Head of caudate nucleus (tissue), 42 donors: Measurements from ENCODE around the gene TNFRSF11A.

Source experiments
- DNase-seq, 42 donors: peaks; one replicate each; pipeline versions ENCODE4 v3.0.0 to v3.0.0-alpha.2; 2020 to 2021; ENCODE audit warnings: mixed read lengths in 7 of 42
- intact Hi-C: fragments of 100-400 bp; cut with DNase I; formaldehyde crosslinking; loops from one replicate; pipeline ENCODE4 v1.15.0; 2022

The TNFRSF11A gene

DNA sequence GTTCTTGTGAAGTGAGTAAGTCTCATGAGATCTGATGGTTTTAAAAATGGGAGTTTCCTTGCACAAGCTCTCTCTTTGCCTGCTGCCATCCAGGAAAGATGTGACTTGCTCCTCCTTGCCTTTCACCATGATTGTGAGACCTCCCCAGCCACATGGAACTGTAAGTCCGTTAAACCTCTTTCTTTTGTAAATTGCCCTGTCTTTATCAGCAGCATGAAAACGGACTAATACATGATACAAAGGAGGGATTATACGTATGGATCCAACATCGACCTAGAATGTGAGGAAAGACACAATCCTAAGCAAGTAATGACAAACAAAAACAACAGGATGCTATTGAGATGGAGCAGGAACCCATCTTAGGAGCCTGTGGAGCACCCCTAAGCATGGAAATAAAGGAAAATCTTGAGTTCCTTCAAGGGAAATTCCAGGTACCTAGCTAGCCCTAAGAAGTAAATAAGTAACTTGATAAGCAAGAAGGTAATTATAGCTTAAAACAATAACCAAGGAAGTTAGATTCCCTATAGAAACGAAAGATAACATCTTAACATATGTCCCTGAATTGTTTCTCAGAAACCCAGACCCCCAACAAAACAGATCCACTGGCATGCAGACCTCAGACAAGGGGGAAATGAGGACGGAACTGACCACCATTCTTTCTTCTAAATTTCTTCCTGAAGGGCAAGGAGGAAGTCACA, 1.5 kb upstream of the TNFRSF11A start:
- intact Hi-C loops, result no loop called here

GRCh38 chr18:62324181-62324828, 805 bp upstream of the TNFRSF11A start:
- DNase-seq, result no peak
- intact Hi-C loops, result no loop called here

More for the DNA sequence above, 1.5 kb upstream of the TNFRSF11A start:
- no peak for DNase-seq

- DNase-seq, result peak in 5 of 42 donors; percentile 6 to 37 (median 16)
- intact Hi-C loops, result no loop called here
These were observed 916 bp downstream of the TNFRSF11A start for GRCh38 chr18:62325806-62326645.

- DNase-seq, result no peak
- intact Hi-C loops, result no loop called here
These were observed 1.7 kb downstream of the TNFRSF11A start for GRCh38 chr18:62326646-62327348.

GRCh38 chr18:62327977-62328376, 2.9 kb downstream of the TNFRSF11A start:
- intact Hi-C loops, result no loop called here
- DNase-seq, result no peak

DNA sequence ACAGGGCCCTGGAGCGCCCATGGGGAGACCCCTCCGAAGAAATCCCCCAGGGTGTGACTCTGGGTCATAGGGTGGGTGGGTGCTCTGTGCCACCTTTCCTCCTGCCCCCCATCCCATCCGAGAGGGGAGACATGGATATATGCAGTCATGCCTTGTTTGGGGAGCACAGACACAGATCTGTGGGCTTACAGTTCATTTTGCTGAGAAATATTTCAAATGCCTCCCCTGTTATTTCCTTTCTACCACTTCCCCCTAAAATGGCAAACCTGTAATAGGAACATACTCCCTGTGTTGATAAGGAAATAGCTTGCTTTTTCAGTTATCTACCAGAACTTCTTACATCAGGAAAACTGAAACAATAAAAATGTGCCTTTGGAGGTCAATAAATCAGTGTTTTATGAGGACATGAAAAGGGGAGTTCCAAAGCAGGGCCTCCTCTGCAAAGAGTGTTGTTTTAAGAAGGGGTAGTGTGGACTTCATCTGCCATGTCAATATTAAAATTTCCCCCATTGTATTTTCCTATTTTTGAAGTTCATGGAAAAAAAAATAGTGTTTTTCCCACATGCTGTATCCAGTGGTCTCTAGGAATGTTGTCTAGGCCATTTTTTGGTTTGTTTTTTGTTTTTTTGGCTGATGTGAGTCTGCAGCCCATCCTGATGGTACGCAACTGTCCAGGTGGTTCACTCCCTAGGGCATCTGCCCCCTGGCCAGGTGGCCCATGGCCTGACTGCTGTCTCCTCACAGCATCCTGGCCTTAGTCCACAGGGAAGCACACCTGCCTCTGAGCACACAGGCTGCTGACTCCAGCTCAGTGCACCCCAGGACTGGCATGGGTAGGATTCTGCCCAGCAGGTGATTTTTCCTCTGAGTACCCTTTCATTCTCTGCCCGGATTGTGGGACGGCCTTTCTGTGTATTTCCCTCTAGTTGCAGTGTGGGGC, 3.7 kb downstream of the TNFRSF11A start:
- DNase-seq, result no peak
- intact Hi-C loops, result no loop called here

- intact Hi-C loops, result no loop called here
- no peak for DNase-seq
These were observed 4.8 kb downstream of the TNFRSF11A start for GRCh38 chr18:62329691-62330454.

- intact Hi-C loops, result no loop called here
These were observed 5.5 kb downstream of the TNFRSF11A start for GRCh38 chr18:62330650-62331049.

GRCh38 chr18:62331581-62332356, 6.7 kb downstream of the TNFRSF11A start:
- intact Hi-C loops, result no loop called here
- peak in 3 of 42 donors; percentile 16 to 33 (median 21) for DNase-seq

More at GRCh38 chr18:62330650-62331049, 5.5 kb downstream of the TNFRSF11A start:
- no peak for DNase-seq

- intact Hi-C loops, result no loop called here
- no peak for DNase-seq
These were observed 7.3 kb downstream of the TNFRSF11A start for GRCh38 chr18:62332431-62332830.

DNA sequence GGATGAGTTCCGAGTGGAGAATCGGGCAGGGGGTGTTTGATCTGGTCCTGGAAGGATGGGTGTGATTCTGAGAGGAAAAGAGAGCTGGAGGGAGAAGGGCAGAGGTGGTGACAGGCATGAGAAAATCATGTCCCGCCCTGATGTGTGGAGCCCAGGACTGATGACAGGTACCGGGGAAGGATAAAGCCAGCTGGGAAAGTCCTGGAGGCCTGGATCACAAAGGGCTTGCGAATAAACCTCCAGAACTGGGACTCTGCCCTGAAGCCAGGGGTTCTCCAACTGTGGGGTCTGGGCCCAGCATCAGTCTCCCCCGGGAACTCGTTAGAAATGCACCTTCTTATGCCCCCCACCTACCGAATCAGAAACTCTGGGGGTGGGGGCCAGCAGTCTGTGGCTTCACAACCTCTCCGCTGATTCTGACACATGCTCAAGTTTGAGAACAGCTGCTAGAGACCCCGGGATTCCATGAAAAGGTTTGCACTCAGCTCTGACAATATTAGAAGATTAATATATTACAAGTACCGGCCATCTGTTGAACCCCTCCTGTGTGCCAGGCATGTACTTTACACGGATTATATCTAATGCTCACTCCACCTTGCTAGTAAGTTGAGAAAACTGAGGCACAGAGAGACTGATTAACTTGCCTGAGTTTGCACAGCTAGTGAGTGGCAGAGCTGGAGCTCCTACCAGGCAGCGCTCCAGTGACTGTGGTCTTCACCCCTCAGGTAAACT, 8.0 kb downstream of the TNFRSF11A start:
- DNase-seq, result no peak
- intact Hi-C loops, result no loop called here

- no peak for DNase-seq
- intact Hi-C loops, result no loop called here
These were observed 9.0 kb downstream of the TNFRSF11A start for GRCh38 chr18:62334120-62334519.

- intact Hi-C loops, result no loop called here
- no peak for DNase-seq
These were observed 10.4 kb downstream of the TNFRSF11A start for GRCh38 chr18:62335494-62335893.

GRCh38 chr18:62336618-62337017, 11.5 kb downstream of the TNFRSF11A start:
- DNase-seq, result no peak

DNA sequence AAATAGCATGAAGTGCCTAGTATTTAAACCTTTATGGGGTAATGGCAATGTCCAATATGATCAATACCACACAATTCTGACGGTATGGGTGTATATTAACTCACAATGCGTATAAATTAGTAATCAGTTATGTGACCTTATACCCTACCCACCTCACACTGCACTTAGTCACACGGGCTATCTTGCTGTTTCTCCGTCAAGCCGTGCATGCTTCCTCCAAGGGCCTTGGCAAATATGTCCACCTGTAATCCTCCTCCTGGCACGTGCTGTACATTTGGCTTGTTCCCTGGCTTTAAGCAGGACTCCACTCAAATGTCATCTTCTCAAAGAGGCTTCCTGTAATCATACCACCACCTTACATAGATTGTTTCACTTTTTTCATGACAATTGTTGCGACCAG, 12.2 kb downstream of the TNFRSF11A start:
- DNase-seq, result no peak
- intact Hi-C loops, result no loop called here

More at GRCh38 chr18:62336618-62337017, 11.5 kb downstream of the TNFRSF11A start:
- intact Hi-C loops, result no loop called here
